Activated T-helper 1 cell treated with Interleukin-2 at 50 U/mL for 16 hours (primary cell): ENCODE data around the gene PEF1.

Source experiments
- DNase-seq: peaks from one replicate; pipeline ENCODE4 v3.0.0-alpha.2; 2020; ENCODE audit warnings: low read depth

The PEF1 gene

GRCh38 chr1:31583995-31584868 is 60.4 kb downstream of the PEF1 start:
- DNase-seq, result no peak

GRCh38 chr1:31583082-31583994 is 61.3 kb downstream of the PEF1 start:
- DNase-seq, result no peak

- no peak for DNase-seq
Observed at GRCh38 chr1:31581821-31582810, 62.6 kb downstream of the PEF1 start.

GRCh38 chr1:31580891-31581603 is 63.6 kb downstream of the PEF1 start:
- no peak for DNase-seq

- no peak for DNase-seq
Observed at GRCh38 chr1:31580513-31580870, 64.2 kb downstream of the PEF1 start.
